ENCODE results near the gene CCDC170.

- no peak for TF ChIP-seq CTCF (IDR thresholded peaks at IDR 0.05; ENCODE audit: insufficient read depth, low read depth, low read length)
- TF ChIP-seq EZH2 (IDR thresholded peaks at IDR 0.05; ENCODE audit: insufficient read depth, low read length), result no peak
These were observed 170.6 kb downstream of the CCDC170 start for GRCh38 chr6:151664390-151664789.
